GM10266 (cell line): ENCODE results near the gene UNC79.

ENCODE experiments used
- DNase-seq: peaks from one replicate; pipeline ENCODE4 v3.0.0; 2012; ENCODE audit errors: extremely low spot score
- TF ChIP-seq, protein P1 (sequence below): IDR thresholded peaks from 2 replicates; pipeline ENCODE4 v1.5.1; 2012; ENCODE audit warnings: mild to moderate bottlenecking, low read depth; ENCODE audit not compliant: control insufficient read depth, insufficient read depth; ENCODE audit errors: missing control alignments

Gene UNC79

DNA sequence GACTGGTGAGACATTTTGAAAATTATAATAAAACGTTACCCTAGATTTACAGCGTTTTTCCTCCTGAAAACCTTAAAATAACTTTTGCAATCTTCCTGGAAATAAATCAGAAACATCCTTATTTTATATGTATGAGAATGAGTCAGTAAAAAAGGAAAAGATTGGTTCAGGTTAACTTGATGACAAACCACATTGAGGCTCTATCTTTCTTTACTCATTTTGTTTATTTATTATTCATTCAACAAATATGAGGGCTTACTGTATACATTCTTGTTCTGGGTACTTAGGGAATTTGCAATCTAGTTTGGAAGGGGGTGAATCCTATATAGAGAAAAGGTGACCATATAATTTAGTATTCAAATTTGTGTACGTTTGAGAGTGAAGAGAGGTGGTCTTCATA, 156.6 kb downstream of the UNC79 start:
- no peak for DNase-seq
- TF ChIP-seq, protein P1, sequence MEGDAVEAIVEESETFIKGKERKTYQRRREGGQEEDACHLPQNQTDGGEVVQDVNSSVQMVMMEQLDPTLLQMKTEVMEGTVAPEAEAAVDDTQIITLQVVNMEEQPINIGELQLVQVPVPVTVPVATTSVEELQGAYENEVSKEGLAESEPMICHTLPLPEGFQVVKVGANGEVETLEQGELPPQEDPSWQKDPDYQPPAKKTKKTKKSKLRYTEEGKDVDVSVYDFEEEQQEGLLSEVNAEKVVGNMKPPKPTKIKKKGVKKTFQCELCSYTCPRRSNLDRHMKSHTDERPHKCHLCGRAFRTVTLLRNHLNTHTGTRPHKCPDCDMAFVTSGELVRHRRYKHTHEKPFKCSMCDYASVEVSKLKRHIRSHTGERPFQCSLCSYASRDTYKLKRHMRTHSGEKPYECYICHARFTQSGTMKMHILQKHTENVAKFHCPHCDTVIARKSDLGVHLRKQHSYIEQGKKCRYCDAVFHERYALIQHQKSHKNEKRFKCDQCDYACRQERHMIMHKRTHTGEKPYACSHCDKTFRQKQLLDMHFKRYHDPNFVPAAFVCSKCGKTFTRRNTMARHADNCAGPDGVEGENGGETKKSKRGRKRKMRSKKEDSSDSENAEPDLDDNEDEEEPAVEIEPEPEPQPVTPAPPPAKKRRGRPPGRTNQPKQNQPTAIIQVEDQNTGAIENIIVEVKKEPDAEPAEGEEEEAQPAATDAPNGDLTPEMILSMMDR: no peak

DNA sequence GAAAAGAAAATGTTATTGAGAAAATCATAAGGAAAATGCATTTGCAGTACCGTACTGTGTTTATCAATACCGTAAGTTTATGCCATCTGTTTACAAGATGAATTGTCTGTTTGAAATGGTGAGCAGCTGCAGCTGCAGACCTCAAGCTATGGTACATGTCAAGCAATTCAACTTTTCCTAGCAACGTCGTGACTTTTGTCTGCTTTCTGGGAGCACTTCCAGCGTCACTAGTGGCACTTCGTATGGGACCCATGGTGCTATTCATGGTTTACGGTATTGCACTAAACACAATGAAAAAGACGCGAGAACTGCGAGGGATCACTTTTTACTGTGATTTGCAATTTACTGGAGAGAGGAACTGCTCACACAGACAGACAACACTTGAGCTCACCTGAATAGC, 160.8 kb downstream of the UNC79 start:
- TF ChIP-seq, protein P1: no peak
- no peak for DNase-seq

DNA sequence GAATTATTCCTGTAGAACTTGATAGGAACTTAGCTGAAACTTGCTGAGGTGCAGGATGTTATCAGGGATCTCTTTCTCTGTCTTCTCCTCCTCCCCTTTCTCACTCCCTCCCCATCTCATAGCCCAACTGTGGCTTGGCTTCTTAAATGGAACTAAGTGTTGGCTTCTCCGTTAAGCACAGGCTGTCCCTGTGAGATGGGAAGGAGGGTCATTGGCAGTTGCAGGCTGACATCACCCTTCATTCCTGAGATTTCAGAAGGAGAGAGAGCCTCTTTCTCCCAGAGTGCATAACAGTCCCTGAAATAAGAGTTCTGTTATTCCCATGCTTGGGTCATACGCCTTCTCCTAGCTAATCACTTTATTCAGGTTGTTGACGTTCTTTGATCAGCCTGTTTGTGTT, 162.0 kb downstream of the UNC79 start:
- no peak for DNase-seq

DNA sequence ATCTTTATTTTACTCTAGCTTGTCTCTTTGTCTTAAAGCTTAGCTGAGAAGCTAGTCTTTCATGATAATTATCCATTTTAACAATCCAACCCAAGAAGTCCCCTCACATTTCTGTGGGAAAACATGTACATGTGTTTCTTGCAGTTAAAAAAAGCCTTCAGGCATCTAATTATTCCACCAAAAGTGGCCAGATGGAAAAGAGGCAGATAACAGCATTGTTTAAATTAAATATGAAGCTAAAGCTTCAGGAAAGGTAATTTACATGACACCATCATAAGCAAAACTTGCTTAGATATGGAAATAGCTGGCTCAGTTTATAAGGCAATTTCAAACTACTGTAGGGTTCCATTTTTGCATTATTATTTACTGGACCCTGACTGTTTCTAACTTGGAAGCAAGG, 175.4 kb downstream of the UNC79 start:
- TF ChIP-seq, protein P1: no peak
- DNase-seq: no peak

More for the DNA sequence above, 162.0 kb downstream of the UNC79 start:
- TF ChIP-seq, protein P1: no peak

DNA sequence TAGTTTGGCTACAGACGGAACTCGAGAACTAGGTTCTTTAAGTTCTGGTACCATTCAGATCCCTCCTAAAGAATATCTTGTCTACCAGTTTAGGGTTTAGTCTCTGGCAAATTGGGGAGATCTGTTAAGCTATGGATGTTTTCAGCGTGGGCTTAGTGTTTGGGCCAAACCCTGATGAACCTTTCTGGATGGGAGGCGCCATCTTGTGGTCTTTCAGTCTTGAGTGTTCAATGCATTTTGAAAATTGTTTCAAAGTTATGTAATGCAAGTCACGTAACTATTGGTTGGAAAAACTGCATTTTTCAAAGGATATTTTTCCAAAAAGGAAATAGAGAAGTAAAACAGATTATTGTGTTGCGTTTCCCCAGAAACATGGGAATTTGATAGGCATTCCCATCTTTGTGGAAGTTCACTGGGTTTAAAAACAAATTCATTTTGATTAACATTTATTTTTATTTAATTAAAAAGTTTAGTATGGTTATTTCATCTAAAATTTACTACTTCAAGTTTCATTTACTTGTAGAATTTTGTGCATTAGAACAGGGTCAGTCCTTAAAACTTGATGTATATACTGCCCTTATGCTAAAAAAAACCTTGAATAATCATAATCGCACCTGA, 188.5 kb downstream of the UNC79 start:
- DNase-seq: peak; percentile 39
- TF ChIP-seq, protein P1: peak; percentile 69

DNA sequence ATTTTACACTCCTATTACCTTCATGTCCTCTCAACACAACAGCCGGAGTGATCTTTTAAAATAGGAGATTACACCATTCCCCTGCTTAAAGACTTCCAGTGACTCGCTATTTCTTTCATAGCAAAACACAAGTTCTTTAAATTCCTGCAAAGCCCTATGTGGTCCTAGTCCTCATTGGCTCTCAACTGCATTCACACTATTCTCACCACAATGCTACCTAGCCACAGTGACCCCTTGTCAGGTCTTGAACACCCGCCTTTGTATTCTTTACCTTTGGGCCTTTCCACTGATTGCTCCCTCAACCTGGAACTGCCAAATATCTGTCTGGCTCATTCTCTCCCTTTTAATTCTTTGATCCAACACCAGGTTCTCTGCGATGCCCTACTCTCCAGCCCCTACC, 197.3 kb downstream of the UNC79 start:
- TF ChIP-seq, protein P1: no peak
- DNase-seq: no peak

DNA sequence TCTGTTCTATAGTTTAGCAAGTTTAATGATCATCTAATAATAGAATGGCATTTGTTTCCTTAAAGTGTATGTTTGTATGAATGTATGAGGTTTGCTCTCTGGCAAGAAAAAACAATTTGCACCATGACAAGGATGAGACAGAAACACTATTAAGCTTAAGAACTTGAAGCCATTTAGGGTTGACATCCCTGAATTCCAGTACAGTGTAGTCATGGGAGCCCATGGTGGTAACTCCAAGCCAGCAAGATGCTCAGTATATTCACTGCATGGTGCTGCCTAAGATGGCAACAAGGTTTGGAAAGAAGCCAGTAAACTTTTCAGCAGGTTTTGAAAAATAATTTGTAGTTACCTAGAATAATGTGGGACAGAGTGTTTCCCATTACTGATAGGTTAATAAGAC, 198.9 kb downstream of the UNC79 start:
- TF ChIP-seq, protein P1: no peak
- no peak for DNase-seq
